K562 (cell line): ENCODE results near the gene HAPSTR1. TPM values are rescaled to one million over a fixed set of nuclear protein-coding genes. Genes with fewer than 3 reads are reported as not detected.

ENCODE experiments used
- ATAC-seq: fragments of 200-7000 bp; cut with Tn5 transposase; 3 replicates; pipeline ENCODE4 v1.9.1; 2020; ENCODE audit warnings: moderate library complexity
- BruUV-seq: library from RNA; stranded (reverse); fragments of 400-500 nt; replicated peaks from 2 replicates; lab custom pipeline; 2021; lab: Mats Ljungman, UMichigan
- CTCF ChIA-PET: fragments of 300-600 bp; formaldehyde crosslinking; extraction: SDS; loops from one replicate; lab custom pipeline; 2021; ENCODE audit warnings: low intra/inter-chr PET ratio; lab: Yijun Ruan, JAX
- POLR2A ChIA-PET: fragments of 300-600, 350-650 bp; sonication (Branson Sonifier 250); formaldehyde crosslinking; extraction: SDS; loops from one replicate; lab custom pipeline; 2021; ENCODE audit warnings: antibody characterized with exemption, inconsistent platforms; lab: Yijun Ruan, JAX
- DNase-seq, 4 experiments: peaks; one replicate each; pipeline versions ENCODE4 v3.0.0 to v3.0.0-alpha.2; 2011 to 2018; ENCODE audit warnings: low spot score in 3 of 4, mixed read lengths in 3 of 4; ENCODE audit errors: extremely low read depth in 1 of 4
- FAIRE-seq: peaks from 2 replicates; lab custom pipeline; 2011; peaks lifted over from hg19 to GRCh38; lab: Jason Lieb, UNC
- H2AFZ ChIP-seq: 2 replicates; pipeline ENCODE4 v1.6.0; 2011; ENCODE audit warnings: low read depth, low read length, control low read depth, inconsistent platforms
- H3K27ac ChIP-seq: fragments of 200-600 bp; 3 replicates; pipeline ENCODE4 v1.8.0; 2011; ENCODE audit warnings: low read depth, mild to moderate bottlenecking, control low read depth, inconsistent platforms, low read length, moderate library complexity, mixed read lengths; ENCODE audit errors: extremely low read depth
- H3K27me3 ChIP-seq, 2 experiments: fragments of 300-600 bp in 1 of 2; 2 replicates in 1 of 2; 3 replicates in 1 of 2; pipeline versions ENCODE4 v1.6.0 to v1.8.0; 2011; ENCODE audit warnings: inconsistent platforms in 2 of 2, low read length in 2 of 2, mild to moderate bottlenecking in 1 of 2, mixed read lengths in 1 of 2, moderate library complexity in 1 of 2; ENCODE audit not compliant: control insufficient read depth in 2 of 2, insufficient read depth in 2 of 2
- H3K36me3 ChIP-seq: fragments of 300-600 bp; 3 replicates; pipeline ENCODE4 v1.8.0; 2011; ENCODE audit warnings: mild to moderate bottlenecking, low read length, inconsistent platforms; ENCODE audit not compliant: control insufficient read depth, insufficient read depth
- H3K4me1 ChIP-seq, 2 experiments: fragments of 200-600 bp in 1 of 2; replicated peaks in 1 of 2; 2 replicates in 1 of 2; 3 replicates in 1 of 2; pipeline versions ENCODE4 v1.5.1 to v1.8.0; 2011; ENCODE audit warnings: inconsistent platforms in 2 of 2, low read length in 2 of 2, mild to moderate bottlenecking in 1 of 2, mixed read lengths in 1 of 2, moderate library complexity in 1 of 2; ENCODE audit not compliant: control insufficient read depth in 2 of 2, insufficient read depth in 2 of 2
- H3K4me2 ChIP-seq: 2 replicates; pipeline ENCODE4 v1.6.1; 2011; ENCODE audit warnings: low read length, control low read depth, inconsistent platforms, mixed read lengths; ENCODE audit not compliant: insufficient read depth
- H3K4me3 ChIP-seq: fragments of 200-600 bp; sonication (generic), shearing (Covaris generic); 2 replicates; pipeline ENCODE4 v1.5.1; 2016; ENCODE audit warnings: control low read depth, inconsistent platforms
- H3K79me2 ChIP-seq: fragments of 200-600 bp; 3 replicates; pipeline ENCODE4 v1.8.0; 2011; ENCODE audit warnings: low read length, inconsistent platforms; ENCODE audit not compliant: control insufficient read depth, insufficient read depth
- H3K9ac ChIP-seq, 2 experiments: 2 replicates each; pipeline versions ENCODE4 v1.6.0 to v1.6.1; 2011; ENCODE audit warnings: low read depth in 2 of 2, low read length in 2 of 2, control low read depth in 1 of 2, inconsistent platforms in 1 of 2, mild to moderate bottlenecking in 1 of 2, mixed read lengths in 1 of 2; ENCODE audit not compliant: insufficient read depth in 1 of 2
- H3K9me1 ChIP-seq: one replicate; pipeline ENCODE4 v1.6.0; 2011; ENCODE audit warnings: inconsistent platforms, mild to moderate bottlenecking, low read length, moderate library complexity; ENCODE audit not compliant: control insufficient read depth, insufficient read depth
- H3K9me3 ChIP-seq: replicated peaks from 2 replicates; pipeline ENCODE4 v1.5.1; 2011; ENCODE audit warnings: low read depth, low read length, inconsistent platforms; ENCODE audit not compliant: control insufficient read depth, insufficient read depth
- H4K20me1 ChIP-seq: replicated peaks from 2 replicates; pipeline ENCODE4 v1.6.1; 2011; ENCODE audit warnings: low read length, inconsistent platforms, mixed read lengths; ENCODE audit not compliant: control insufficient read depth, insufficient read depth
- ADNP ChIP-seq: fragments of 200-800 bp; sonication (Bioruptor generic); IDR thresholded peaks from 2 replicates; pipeline ENCODE4 v1.6.1; 2016; ENCODE audit warnings: missing genetic modification characterization, missing compliant biosample characterization
- ATF7 ChIP-seq: fragments of 450-650 bp; IDR thresholded peaks from 2 replicates; pipeline ENCODE4 v1.7.1; 2014; ENCODE audit warnings: mild to moderate bottlenecking, moderate library complexity
- BHLHE40 ChIP-seq: IDR thresholded peaks from 2 replicates; pipeline ENCODE4 v1.6.1; 2011; ENCODE audit warnings: low read length, improper control_type of control experiment
- CHD4 ChIP-seq: fragments of 200-600 bp; sonication (generic); IDR thresholded peaks from 3 replicates; pipeline ENCODE4 v1.6.1; 2012; ENCODE audit warnings: low read depth, mild to moderate bottlenecking, mixed read lengths, low read length, inconsistent platforms; ENCODE audit not compliant: insufficient read depth, insufficient replicate concordance, poor library complexity, severe bottlenecking
- EP300 ChIP-seq: IDR thresholded peaks from 2 replicates; pipeline ENCODE4 v1.6.1; 2012; ENCODE audit warnings: low read length, improper control_type of control experiment
- GATAD2A ChIP-seq: fragments of 450-650 bp; IDR thresholded peaks from 2 replicates; pipeline ENCODE4 v1.6.1; 2017
- HDAC1 ChIP-seq, 2 experiments: fragments of 450-650 bp; IDR thresholded peaks; 2 replicates each; pipeline ENCODE4 v1.6.1; 2016 to 2017; ENCODE audit warnings: inconsistent platforms in 1 of 2, mild to moderate bottlenecking in 1 of 2, moderate library complexity in 1 of 2
- MAFG ChIP-seq: fragments of 450-650 bp; conservative IDR thresholded peaks from 2 replicates; pipeline ENCODE4 v1.6.1; 2016; ENCODE audit warnings: missing genetic modification characterization, missing compliant biosample characterization
- MECOM ChIP-seq: fragments of 250-450 bp; sonication (Bioruptor Pico); IDR thresholded peaks from 2 replicates; pipeline ENCODE4 v1.8.0; 2022; ENCODE audit warnings: inconsistent platforms
- MEF2A ChIP-seq: IDR thresholded peaks from 2 replicates; pipeline ENCODE4 v1.6.1; 2011; ENCODE audit warnings: low read depth, mild to moderate bottlenecking, low read length, moderate library complexity; ENCODE audit not compliant: control insufficient read depth
- MITF ChIP-seq: IDR thresholded peaks from 2 replicates; pipeline ENCODE4 v1.6.1; 2014; ENCODE audit warnings: antibody characterized with exemption
- MTA1 ChIP-seq: fragments of 450-650 bp; IDR thresholded peaks from 2 replicates; pipeline ENCODE4 v1.6.1; 2017; ENCODE audit warnings: borderline replicate concordance
- NR2C1 ChIP-seq, 2 experiments: fragments of 450-650 bp; IDR thresholded peaks; 2 replicates each; pipeline ENCODE4 v1.6.1; 2017; ENCODE audit warnings: mild to moderate bottlenecking in 2 of 2, antibody characterized with exemption in 1 of 2, inconsistent platforms in 1 of 2, missing compliant biosample characterization in 1 of 2, missing genetic modification characterization in 1 of 2
- NR4A1 ChIP-seq, 2 experiments: fragments of 250-450 bp in 1 of 2; fragments of 450-650 bp in 1 of 2; sonication (Bioruptor Pico) in 1 of 2; IDR thresholded peaks; 2 replicates each; pipeline versions ENCODE4 v1.4.0 to v1.6.1; 2016 to 2020; ENCODE audit warnings: mild to moderate bottlenecking in 2 of 2, missing compliant biosample characterization in 1 of 2, missing genetic modification characterization in 1 of 2, moderate library complexity in 1 of 2
- RCOR1 ChIP-seq, 2 experiments: IDR thresholded peaks; 2 replicates each; pipeline ENCODE4 v1.6.1; 2012; ENCODE audit warnings: low read depth in 2 of 2, low read length in 2 of 2, borderline replicate concordance in 1 of 2, improper control_type of control experiment in 1 of 2
- STAT5B ChIP-seq: fragments of 250-450 bp; sonication (Bioruptor Pico); IDR thresholded peaks from 2 replicates; pipeline ENCODE4 v1.8.0; 2021; ENCODE audit warnings: mild to moderate bottlenecking, inconsistent platforms
- THRB ChIP-seq: fragments of 450-650 bp; formaldehyde crosslinking; conservative IDR thresholded peaks from 2 replicates; pipeline ENCODE4 v1.4.0; 2022; ENCODE audit warnings: mild to moderate bottlenecking, missing genetic modification characterization
- ZBTB7A ChIP-seq: IDR thresholded peaks from 2 replicates; pipeline ENCODE4 v1.6.1; 2011; ENCODE audit warnings: low read depth, mild to moderate bottlenecking, low read length, moderate library complexity, borderline replicate concordance; ENCODE audit not compliant: control insufficient read depth
- ZNF778 ChIP-seq: fragments of 450-650 bp; formaldehyde crosslinking; IDR thresholded peaks from 2 replicates; pipeline ENCODE4 v1.4.0; 2020; ENCODE audit warnings: mild to moderate bottlenecking, moderate library complexity
- WGBS: fragments of 100-300 bp; shearing (Covaris generic); methylation state at CpG from one replicate; pipeline ENCODE4 v1.1.6; 2016; ENCODE audit warnings: low coverage, mixed read lengths; ENCODE audit not compliant: insufficient coverage; ENCODE audit errors: missing lambda C conversion rate; 5-methylcytosine and 5-hydroxymethylcytosine counted together
- in situ Hi-C: fragments of 300-500 bp; cut with MboI; formaldehyde crosslinking; loops from 4 replicates; pipeline ENCODE4 v1.15.0; 2018; ENCODE audit warnings: inconsistent platforms, mixed read lengths
- intact Hi-C: fragments of 100-400 bp; cut with micrococcal nuclease; formaldehyde crosslinking; loops from 2 replicates; pipeline ENCODE4 v1.14.2; 2022
- polyA plus RNA-seq, 8 experiments: library from polyadenylated mRNA; depleted of rRNA in 4 of 8; stranded (reverse) in 5 of 8; unstranded in 3 of 8; fragments of >200 nt; fragmentation: Nextera tagmentation in 2 of 8; fragmentation: Illumina TruSeq in 1 of 8; extraction: Ambion mirVana in 2 of 8; extraction: Trizol in 1 of 8; gene quantifications; 2 replicates each; pipeline versions ENCODE4 v1.2.1 to v1.2.3, GENCODE V29; 2011 to 2014; ENCODE audit warnings: inconsistent platforms in 1 of 8, missing spikeins in 1 of 8
- total RNA-seq, 7 experiments: library from RNA; depleted of rRNA in 6 of 7; stranded (reverse); fragments of >200 nt in 6 of 7; fragmentation: Illumina TruSeq in 2 of 7; extraction: Trizol in 2 of 7; gene quantifications; 2 replicates each; pipeline versions ENCODE4 v1.2.1 to v1.2.3, GENCODE V29; 2011 to 2021; ENCODE audit warnings: low replicate concordance in 1 of 7

The HAPSTR1 gene
- total and polyA plus RNA-seq, 9 of the 15 experiments (the other 6 are each of a cell fraction or from before 2014, with no cell fraction given), result 10.8 to 67.9 (median 36.5) TPM

GRCh38 chr16:9077091-9077809 lies 14.2 kb upstream of the HAPSTR1 start:
- no peaks in the 10 kb centered on the region for H3K79me2 ChIP-seq
- H3K27me3 ChIP-seq, result no peaks in the 10 kb centered on the region
- H3K27ac ChIP-seq, result peak overlapping the region; percentile 91
- peaks cover 8% of the 10 kb centered on the region; the same call in 1 of the 2 replicates for H3K9me3 ChIP-seq
- H3K36me3 ChIP-seq, result no peaks in the 10 kb centered on the region; the same call in 2 of the 3 replicates
- ChIA-PET POLR2A (interaction anchor here (0.5 to 6.9 kb wide), 9 partner anchors 11 to 113 kb away, joined by 3 to 69 read pairs (median 3); partner anchors contain the start of gene HAPSTR1), CTCF (no interaction called here)
- H3K9ac ChIP-seq, result peak overlapping the region; percentile 78 to 86
- intact Hi-C loops (loop anchor here (1.0 kb wide), 1 partner anchor 9 kb away; no protein-coding TSS in a partner anchor), in situ Hi-C loops (no loop called here)
- peak; percentile 32 for FAIRE-seq
- H3K4me1 ChIP-seq, result peaks cover 23 to 55% of the 10 kb centered on the region in 2 experiments
- peak overlapping the region; percentile 84 for H2AFZ ChIP-seq
- DNase-seq, result peak in 2 of 4 experiments; percentile 23
- 0% methylated on average over 11 of the region's 11 CpGs for WGBS
- no TSS peak for BruUV-seq
- H3K4me3 ChIP-seq, result no peak overlapping the region
- ATAC-seq, result peak; percentile 14
- H3K9me1 ChIP-seq, result no peaks in the 10 kb centered on the region
- H4K20me1 ChIP-seq, result no peaks in the 10 kb centered on the region
- peak overlapping the region; percentile 76 for H3K4me2 ChIP-seq
- TF ChIP-seq MTA1 (peak; percentile 58; the same call in 1 of the 2 replicates), MITF (no peak), HDAC1 (IDR thresholded peaks at IDR 0.05) (peak in 1 of 2 experiments; percentile 42; a peak in 1 of 4 replicates), CHD4 (no peak), ZBTB7A (no peak), NR4A1 (CRISPR knock-in tag; IDR thresholded peaks at IDR 0.05) (no peak), NR4A1 (tag; IDR thresholded peaks at IDR 0.05) (peak; percentile 53; the same call in 1 of the 2 replicates), GATAD2A (0 out of 2 replicates have a peak, but pooled peaks have one; percentile 13), NR2C1 (IDR thresholded peaks at IDR 0.05) (no peak), NR2C1 (tag; IDR thresholded peaks at IDR 0.05) (0 out of 2 replicates have a peak, but pooled peaks have one; percentile 6), MECOM (CRISPR knock-in tag) (0 out of 2 replicates have a peak, but pooled peaks have one; percentile 38), THRB (CRISPR knock-in tag) (no peak), RCOR1 (IDR thresholded peaks at IDR 0.05; ENCODE audit: borderline replicate concordance in 1 of 2, low read depth in 2 of 2, low read length in 2 of 2) (peak in 1 of 2 experiments; percentile 67; a peak in 2 of 4 replicates), EP300 (peak; percentile 60; the same call in 1 of the 2 replicates), ADNP (tag) (peak; percentile 19; the same call in 1 of the 2 replicates), MEF2A (peak; percentile 23; the same call in 1 of the 2 replicates), ZNF778 (CRISPR knock-in tag) (no peak), STAT5B (CRISPR knock-in tag) (no peak), ATF7 (peak; percentile 15; the same call in 1 of the 2 replicates), BHLHE40 (peak; percentile 5; the same call in 1 of the 2 replicates), MAFG (tag) (peak; percentile 33)
